Measurements from ENCODE around the gene ALAS2.
"Not testable (repeated sequence)": the region's sequence is repeated elsewhere in the genome, so short reads cannot be mapped to it uniquely, and the experiment has no call there.

ALAS2 gene

GRCh38 chrX:55004231-55004630 is 26.5 kb downstream of the ALAS2 start:
- Histone ChIP-seq H3K4me3 (ENCODE audit: low read depth, low read length) (no peak overlapping the region), H3K27ac (ENCODE audit: low read depth, low read length) (no peak overlapping the region), H3K9me3 (ENCODE audit: control insufficient read depth, insufficient read depth, low read depth, low read length) (peaks cover 20% of the 10 kb centered on the region; the same call in 1 of the 2 replicates), H3K27me3 (ENCODE audit: control insufficient read depth, insufficient read depth, low read length) (no peaks in the 10 kb centered on the region), H3K9ac (ENCODE audit: low read length) (no peak overlapping the region), H3K4me1 (ENCODE audit: control insufficient read depth, insufficient read depth, low read length) (no peaks in the 10 kb centered on the region), H3K36me3 (ENCODE audit: control insufficient read depth, insufficient read depth, low read length) (peaks cover 57% of the 10 kb centered on the region)

GRCh38 chrX:54999717-55000598 is 30.8 kb downstream of the ALAS2 start, which contains the start of gene APEX2:
TSS of gene APEX2 (plus strand) at chrX:55000363. CDS start at chrX:55000423, 60 bp downstream.
- Histone ChIP-seq H3K9ac (ENCODE audit: low read length) (peak within 1 kb of the TSS; percentile 80), H3K27me3 (ENCODE audit: control insufficient read depth, insufficient read depth, low read length) (peaks cover 1% of the 10 kb centered on the region; the same call in 1 of the 2 replicates), H3K9me3 (ENCODE audit: control insufficient read depth, insufficient read depth, low read depth, low read length) (peaks cover 13% of the 10 kb centered on the region; the same call in 1 of the 2 replicates), H3K27ac (ENCODE audit: low read depth, low read length) (peak within 1 kb of the TSS; percentile 30; the same call in 1 of the 2 replicates), H3K4me1 (ENCODE audit: control insufficient read depth, insufficient read depth, low read length) (no peaks in the 10 kb centered on the region), H3K4me3 (ENCODE audit: low read depth, low read length) (peak within 1 kb of the TSS; percentile 87), H3K36me3 (ENCODE audit: control insufficient read depth, insufficient read depth, low read length) (peaks cover 31% of the 10 kb centered on the region)

- H3K27me3 ChIP-seq (ENCODE audit: control insufficient read depth, insufficient read depth, low read length): peaks cover 5% of the 10 kb centered on the region; the same call in 1 of the 2 replicates
- no peaks in the 10 kb centered on the region for H3K36me3 ChIP-seq (ENCODE audit: control insufficient read depth, insufficient read depth, low read length)
- no peak overlapping the region for H3K4me3 ChIP-seq (ENCODE audit: low read depth, low read length)
- no peak overlapping the region for H3K9ac ChIP-seq (ENCODE audit: low read length)
- H3K27ac ChIP-seq (ENCODE audit: low read depth, low read length): no peak overlapping the region
- H3K9me3 ChIP-seq (ENCODE audit: control insufficient read depth, insufficient read depth, low read depth, low read length): peaks cover 5% of the 10 kb centered on the region; the same call in 1 of the 2 replicates
- no peaks in the 10 kb centered on the region for H3K4me1 ChIP-seq (ENCODE audit: control insufficient read depth, insufficient read depth, low read length)
Measured at GRCh38 chrX:54995621-54996020, 35.2 kb downstream of the ALAS2 start.

- H3K27ac ChIP-seq (ENCODE audit: low read depth, low read length): no peak overlapping the region
- H3K27me3 ChIP-seq (ENCODE audit: control insufficient read depth, insufficient read depth, low read length): peaks cover 5% of the 10 kb centered on the region; the same call in 1 of the 2 replicates
Measured at GRCh38 chrX:54994668-54995351, 36.0 kb downstream of the ALAS2 start.

GRCh38 chrX:54994099-54994498 is 36.7 kb downstream of the ALAS2 start, which contains the start of gene PFKFB1:
TSS of gene PFKFB1 (minus strand) at chrX:54994188. CDS start at chrX:54994007, 181 bp downstream.
- H3K27ac ChIP-seq (ENCODE audit: low read depth, low read length): no peak within 1 kb of the TSS
- H3K4me1 ChIP-seq (ENCODE audit: control insufficient read depth, insufficient read depth, low read length): no peaks in the 10 kb centered on the region
- no peak within 1 kb of the TSS for H3K4me3 ChIP-seq (ENCODE audit: low read depth, low read length)
- H3K9ac ChIP-seq (ENCODE audit: low read length): no peak within 1 kb of the TSS
- H3K9me3 ChIP-seq (ENCODE audit: control insufficient read depth, insufficient read depth, low read depth, low read length): peaks cover 5% of the 10 kb centered on the region; the same call in 1 of the 2 replicates
- peaks cover 5% of the 10 kb centered on the region; the same call in 1 of the 2 replicates for H3K27me3 ChIP-seq (ENCODE audit: control insufficient read depth, insufficient read depth, low read length)
- no peaks in the 10 kb centered on the region for H3K36me3 ChIP-seq (ENCODE audit: control insufficient read depth, insufficient read depth, low read length)

More at GRCh38 chrX:54994668-54995351, 36.0 kb downstream of the ALAS2 start:
- H3K9me3 ChIP-seq (ENCODE audit: control insufficient read depth, insufficient read depth, low read depth, low read length): peaks cover 5% of the 10 kb centered on the region; the same call in 1 of the 2 replicates
- no peaks in the 10 kb centered on the region for H3K36me3 ChIP-seq (ENCODE audit: control insufficient read depth, insufficient read depth, low read length)
- no peak overlapping the region for H3K4me3 ChIP-seq (ENCODE audit: low read depth, low read length)
- no peak overlapping the region for H3K9ac ChIP-seq (ENCODE audit: low read length)
- H3K4me1 ChIP-seq (ENCODE audit: control insufficient read depth, insufficient read depth, low read length): no peaks in the 10 kb centered on the region

GRCh38 chrX:54992911-54993622 is 37.7 kb downstream of the ALAS2 start:
- H3K36me3 ChIP-seq (ENCODE audit: control insufficient read depth, insufficient read depth, low read length): no peaks in the 10 kb centered on the region
- H3K4me3 ChIP-seq (ENCODE audit: low read depth, low read length): no peak overlapping the region
- peaks cover 5% of the 10 kb centered on the region; the same call in 1 of the 2 replicates for H3K27me3 ChIP-seq (ENCODE audit: control insufficient read depth, insufficient read depth, low read length)
- H3K9ac ChIP-seq (ENCODE audit: low read length): no peak overlapping the region
- H3K4me1 ChIP-seq (ENCODE audit: control insufficient read depth, insufficient read depth, low read length): no peaks in the 10 kb centered on the region
- H3K9me3 ChIP-seq (ENCODE audit: control insufficient read depth, insufficient read depth, low read depth, low read length): peaks cover 5% of the 10 kb centered on the region; the same call in 1 of the 2 replicates
- H3K27ac ChIP-seq (ENCODE audit: low read depth, low read length): no peak overlapping the region

- Histone ChIP-seq H3K4me1 (ENCODE audit: control insufficient read depth, insufficient read depth, low read length) (no peaks in the 10 kb centered on the region), H3K9ac (ENCODE audit: low read length) (no peak overlapping the region), H3K27me3 (ENCODE audit: control insufficient read depth, insufficient read depth, low read length) (peaks cover 5% of the 10 kb centered on the region; the same call in 1 of the 2 replicates), H3K9me3 (ENCODE audit: control insufficient read depth, insufficient read depth, low read depth, low read length) (peaks cover 3% of the 10 kb centered on the region; the same call in 1 of the 2 replicates), H3K4me3 (ENCODE audit: low read depth, low read length) (no peak overlapping the region), H3K27ac (ENCODE audit: low read depth, low read length) (no peak overlapping the region), H3K36me3 (ENCODE audit: control insufficient read depth, insufficient read depth, low read length) (no peaks in the 10 kb centered on the region)
Measured at GRCh38 chrX:54991706-54992105, 39.1 kb downstream of the ALAS2 start.

- H3K4me3 ChIP-seq (ENCODE audit: low read depth, low read length); H3K9ac ChIP-seq (ENCODE audit: low read length); H3K4me1 ChIP-seq (ENCODE audit: control insufficient read depth, insufficient read depth, low read length); H3K27ac ChIP-seq (ENCODE audit: low read depth, low read length); H3K9me3 ChIP-seq (ENCODE audit: control insufficient read depth, insufficient read depth, low read depth, low read length); H3K27me3 ChIP-seq (ENCODE audit: control insufficient read depth, insufficient read depth, low read length); H3K36me3 ChIP-seq (ENCODE audit: control insufficient read depth, insufficient read depth, low read length): not testable (repeated sequence)
Measured at GRCh38 chrX:54983306-54983705, 47.5 kb downstream of the ALAS2 start.

- Histone ChIP-seq H3K27ac (ENCODE audit: low read depth, low read length) (no peak overlapping the region), H3K36me3 (ENCODE audit: control insufficient read depth, insufficient read depth, low read length) (no peaks in the 10 kb centered on the region), H3K4me3 (ENCODE audit: low read depth, low read length) (no peak overlapping the region), H3K27me3 (ENCODE audit: control insufficient read depth, insufficient read depth, low read length) (no peaks in the 10 kb centered on the region; the same call in 1 of the 2 replicates), H3K9me3 (ENCODE audit: control insufficient read depth, insufficient read depth, low read depth, low read length) (peaks cover 7% of the 10 kb centered on the region; the same call in 1 of the 2 replicates), H3K9ac (ENCODE audit: low read length) (no peak overlapping the region), H3K4me1 (ENCODE audit: control insufficient read depth, insufficient read depth, low read length) (no peaks in the 10 kb centered on the region)
Measured at GRCh38 chrX:54980334-54980733, 50.4 kb downstream of the ALAS2 start.

- no peaks in the 10 kb centered on the region; the same call in 1 of the 2 replicates for H3K27me3 ChIP-seq (ENCODE audit: control insufficient read depth, insufficient read depth, low read length)
- H3K4me3 ChIP-seq (ENCODE audit: low read depth, low read length): no peak overlapping the region
- H3K9me3 ChIP-seq (ENCODE audit: control insufficient read depth, insufficient read depth, low read depth, low read length): peaks cover 6% of the 10 kb centered on the region; the same call in 1 of the 2 replicates
- H3K9ac ChIP-seq (ENCODE audit: low read length): no peak overlapping the region
- H3K4me1 ChIP-seq (ENCODE audit: control insufficient read depth, insufficient read depth, low read length): no peaks in the 10 kb centered on the region
- no peak overlapping the region for H3K27ac ChIP-seq (ENCODE audit: low read depth, low read length)
- no peaks in the 10 kb centered on the region for H3K36me3 ChIP-seq (ENCODE audit: control insufficient read depth, insufficient read depth, low read length)
Measured at GRCh38 chrX:54979432-54979831, 51.3 kb downstream of the ALAS2 start.

Data from HUES6 (cell line).